ENCODE data around the gene CYSLTR1.
"Not testable (repeated sequence)": the region's sequence is repeated elsewhere in the genome, so short reads cannot be mapped to it uniquely, and the experiment has no call there.

Gene CYSLTR1

DNA sequence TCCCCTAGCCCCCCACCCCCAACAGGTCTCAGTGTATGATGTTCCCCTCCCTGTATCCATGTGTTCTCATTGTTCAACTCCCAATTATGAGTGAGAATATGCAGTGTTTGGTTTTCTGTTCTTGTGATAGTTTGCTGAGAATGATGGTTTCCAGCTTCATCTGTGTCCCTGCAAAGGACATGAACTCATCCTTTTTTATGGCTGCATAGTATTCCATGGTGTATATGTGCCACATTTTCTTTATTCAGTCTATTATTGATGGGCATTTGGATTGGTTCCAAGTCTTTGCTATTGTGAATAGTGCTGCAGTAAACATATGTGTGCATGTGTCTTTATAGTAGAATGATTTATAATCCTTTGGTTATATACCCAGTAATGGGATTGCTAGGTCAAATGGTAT, 101.4 kb downstream of the CYSLTR1 start:
- not testable (repeated sequence) for DNase-seq (ENCODE audit: low read depth in 2 of 2, low spot score in 1 of 2)

All from stimulated activated CD8-positive, alpha-beta memory T cell treated with anti-CD3 and anti-CD28 coated beads, Interleukin-4, amount 100 ng/mL, for 1 hour (primary cell).